WTC11 (cell line): ENCODE data around the gene NPVF. TPM values are rescaled to one million over a fixed set of nuclear protein-coding genes. Genes with fewer than 3 reads are reported as not detected.

Experiments used
- ATAC-seq: fragments of 200-7000 bp; cut with Tn5 transposase; 2 replicates; pipeline ENCODE4 v1.10.0; 2021; ENCODE audit warnings: mild to moderate bottlenecking, moderate library complexity
- CTCF ChIA-PET: fragments of 300-600 bp; sonication (Branson Sonifier 250); formaldehyde crosslinking; loops from one replicate; lab custom pipeline; 2021; ENCODE audit warnings: antibody characterized with exemption; lab: Charles Lee
- POLR2A ChIA-PET: fragments of 350-600 bp; sonication (Branson Sonifier 250); formaldehyde crosslinking; loops from one replicate; lab custom pipeline; 2021; ENCODE audit warnings: antibody characterized with exemption; lab: Charles Lee
- DNase-seq: peaks from one replicate; pipeline ENCODE4 v3.0.0; 2021; ENCODE audit warnings: low spot score
- H3K27ac Mint-ChIP-seq: 2 replicates; pipeline ENCODE4 v1.8.0; 2021; ENCODE audit warnings: mixed read lengths
- H3K27me3 Mint-ChIP-seq: 2 replicates; pipeline ENCODE4 v1.8.0; 2021; ENCODE audit warnings: low read depth, mild to moderate bottlenecking, moderate library complexity, mixed read lengths
- H3K36me3 Mint-ChIP-seq: 2 replicates; pipeline ENCODE4 v1.8.0; 2021; ENCODE audit warnings: mixed read lengths
- H3K4me1 Mint-ChIP-seq: 2 replicates; pipeline ENCODE4 v1.8.0; 2022; ENCODE audit warnings: mixed read lengths
- H3K4me3 Mint-ChIP-seq: 2 replicates; pipeline ENCODE4 v1.8.0; 2021; ENCODE audit warnings: mild to moderate bottlenecking, moderate library complexity, mixed read lengths
- H3K9me3 Mint-ChIP-seq: 2 replicates; pipeline ENCODE4 v1.8.0; 2021; ENCODE audit warnings: mixed read lengths
- ARID4B ChIP-seq: sonication (generic); formaldehyde crosslinking; IDR thresholded peaks from 2 replicates; pipeline ENCODE4 v1.8.0; 2023; ENCODE audit warnings: missing genetic modification reagents, mild to moderate bottlenecking, borderline replicate concordance
- ATF6 ChIP-seq: sonication (generic); formaldehyde crosslinking; IDR thresholded peaks from 2 replicates; pipeline ENCODE4 v1.8.1; 2023; ENCODE audit warnings: mild to moderate bottlenecking, missing genetic modification reagents
- CREM ChIP-seq: sonication (generic); formaldehyde crosslinking; IDR thresholded peaks from 2 replicates; pipeline ENCODE4 v1.8.1; 2022; ENCODE audit warnings: mild to moderate bottlenecking, missing genetic modification reagents, moderate library complexity
- NFE2L1 ChIP-seq: sonication (generic); formaldehyde crosslinking; IDR thresholded peaks from 2 replicates; pipeline ENCODE4 v1.8.1; 2023; ENCODE audit warnings: missing genetic modification reagents
- NR1H2 ChIP-seq: sonication (generic); formaldehyde crosslinking; IDR thresholded peaks from 2 replicates; pipeline ENCODE4 v1.9.0; 2021; ENCODE audit warnings: mild to moderate bottlenecking, moderate library complexity, missing genetic modification reagents
- NR3C1 ChIP-seq: sonication (generic); formaldehyde crosslinking; conservative IDR thresholded peaks from 2 replicates; pipeline ENCODE4 v1.8.1; 2023; ENCODE audit warnings: low read depth, mild to moderate bottlenecking, missing genetic modification reagents
- PRRX2 ChIP-seq: fragments of 250-450 bp; sonication (Bioruptor Pico); IDR thresholded peaks from 2 replicates; pipeline ENCODE4 v1.8.0; 2021; ENCODE audit warnings: mild to moderate bottlenecking
- RELA ChIP-seq: sonication (generic); formaldehyde crosslinking; IDR thresholded peaks from 2 replicates; pipeline ENCODE4 v1.8.1; 2022; ENCODE audit warnings: missing genetic modification reagents, mild to moderate bottlenecking, borderline replicate concordance
- STAT6 ChIP-seq: sonication (generic); formaldehyde crosslinking; conservative IDR thresholded peaks from 2 replicates; pipeline ENCODE4 v1.8.1; 2023; ENCODE audit warnings: mild to moderate bottlenecking, low read depth, missing genetic modification reagents, moderate library complexity
- TCF7 ChIP-seq: sonication (generic); formaldehyde crosslinking; IDR thresholded peaks from 2 replicates; pipeline ENCODE4 v1.8.0; 2022; ENCODE audit warnings: mild to moderate bottlenecking, low read depth, missing genetic modification reagents, moderate library complexity
- ZBTB21 ChIP-seq: sonication (generic); formaldehyde crosslinking; IDR thresholded peaks from 2 replicates; pipeline ENCODE4 v1.8.1; 2023; ENCODE audit warnings: mild to moderate bottlenecking, missing genetic modification reagents, borderline replicate concordance
- ZBTB43 ChIP-seq: sonication (generic); formaldehyde crosslinking; IDR thresholded peaks from 2 replicates; pipeline ENCODE4 v1.8.1; 2023; ENCODE audit warnings: mild to moderate bottlenecking, missing genetic modification reagents
- ZNF219 ChIP-seq: sonication (generic); formaldehyde crosslinking; IDR thresholded peaks from 2 replicates; pipeline ENCODE4 v1.8.0; 2023; ENCODE audit warnings: missing genetic modification reagents, mild to moderate bottlenecking, borderline replicate concordance
- ZNF281 ChIP-seq: sonication (generic); formaldehyde crosslinking; IDR thresholded peaks from 2 replicates; pipeline ENCODE4 v1.8.0; 2023; ENCODE audit warnings: mild to moderate bottlenecking, missing genetic modification reagents
- ZNF532 ChIP-seq: fragments of 250-450 bp; sonication (Bioruptor Pico); IDR thresholded peaks from 2 replicates; pipeline ENCODE4 v1.9.0; 2021; ENCODE audit warnings: mild to moderate bottlenecking, borderline replicate concordance
- total RNA-seq: library from RNA; stranded (reverse); gene quantifications from 3 replicates; pipeline ENCODE4 v1.2.3, GENCODE V29; 2021

The NPVF gene
- total RNA-seq, 1 experiment from 2014 or later: not detected

- no peak overlapping the region for H3K4me3 Mint-ChIP-seq
- H3K27ac Mint-ChIP-seq: no peak overlapping the region
- ATAC-seq: no peak
- TF ChIP-seq ZNF219: no peak
- TF ChIP-seq NFE2L1: no peak
- TF ChIP-seq NR3C1 (CRISPR knock-in tag): no peak
- TF ChIP-seq NR1H2 (CRISPR knock-in tag): no peak
- TF ChIP-seq ZNF532: no peak
- TF ChIP-seq, all 79 proteins: peak for 0
- no peak for DNase-seq
- peaks cover 9% of the 10 kb centered on the region for H3K9me3 Mint-ChIP-seq
- H3K4me1 Mint-ChIP-seq: peaks cover 2% of the 10 kb centered on the region
- peaks cover 49% of the 10 kb centered on the region for H3K27me3 Mint-ChIP-seq
- ChIA-PET POLR2A (no interaction called here), CTCF (no interaction called here)
- H3K36me3 Mint-ChIP-seq: no peaks in the 10 kb centered on the region
Measured at GRCh38 chr7:25249772-25250171, 21.5 kb upstream of the NPVF start.

GRCh38 chr7:25246306-25246705 is 18.0 kb upstream of the NPVF start:
- no peak overlapping the region for H3K4me3 Mint-ChIP-seq
- CTCF ChIA-PET: no interaction called here
- ATAC-seq (no peak), DNase-seq (no peak)
- peaks cover 11% of the 10 kb centered on the region for H3K4me1 Mint-ChIP-seq
- H3K27ac Mint-ChIP-seq: no peak overlapping the region
- peaks cover 9% of the 10 kb centered on the region for H3K9me3 Mint-ChIP-seq
- no peaks in the 10 kb centered on the region for H3K36me3 Mint-ChIP-seq
- POLR2A ChIA-PET: no interaction called here
- H3K27me3 Mint-ChIP-seq: peaks cover 83% of the 10 kb centered on the region
- TF ChIP-seq STAT6 (CRISPR knock-in tag) (no peak), ZBTB21 (CRISPR knock-in tag) (no peak), ARID4B (CRISPR knock-in tag) (no peak), ATF6 (CRISPR knock-in tag) (no peak), TCF7 (no peak), NFE2L1 (no peak), RELA (no peak), ZBTB43 (CRISPR knock-in tag) (no peak), PRRX2 (CRISPR knock-in tag) (no peak), ZNF281 (no peak), CREM (CRISPR knock-in tag) (no peak)
